Kidney (tissue), 14 donors: Measurements from ENCODE around the gene COX7A1. TPM values are rescaled to one million over a fixed set of nuclear protein-coding genes. Genes with fewer than 3 reads are reported as not detected.

Experiments used
- DNase-seq, 5 donors: peaks; one replicate each; pipeline ENCODE4 v3.0.0-alpha.2; 2013 to 2020
- FAIRE-seq: peaks from 2 replicates; lab custom pipeline; 2012; peaks lifted over from hg19 to GRCh38; lab: Jason Lieb, UNC
- H3K27ac ChIP-seq, 2 donors: one replicate each; pipeline ENCODE4 v1.7.0; 2013; ENCODE audit warnings: low read depth in 2 of 2, low read length in 2 of 2, inconsistent platforms in 1 of 2
- H3K27me3 ChIP-seq: one replicate; pipeline ENCODE4 v1.7.1; 2013; ENCODE audit warnings: low read length, inconsistent platforms; ENCODE audit not compliant: control insufficient read depth, insufficient read depth
- H3K36me3 ChIP-seq, 3 donors: one replicate each; pipeline versions ENCODE4 v1.7.0 to v1.7.1; 2013; ENCODE audit warnings: low read length in 3 of 3, control low read depth in 1 of 3, inconsistent platforms in 1 of 3; ENCODE audit not compliant: insufficient read depth in 3 of 3, control insufficient read depth in 2 of 3
- H3K4me1 ChIP-seq, 3 donors: one replicate each; pipeline versions ENCODE4 v1.7.0 to v1.7.1; 2013; ENCODE audit warnings: low read length in 3 of 3, inconsistent platforms in 1 of 3, low read depth in 1 of 3; ENCODE audit not compliant: control insufficient read depth in 2 of 3, insufficient read depth in 2 of 3
- H3K4me3 ChIP-seq, 3 donors: one replicate each; pipeline versions ENCODE4 v1.7.0 to v1.8.1; 2013; ENCODE audit warnings: low read length in 3 of 3, control low read depth in 1 of 3, inconsistent platforms in 1 of 3
- H3K9ac ChIP-seq, 3 donors: one replicate each; pipeline versions ENCODE4 v1.7.0 to v1.7.1; 2013; ENCODE audit warnings: low read length in 3 of 3, control low read depth in 1 of 3, inconsistent platforms in 1 of 3
- H3K9me3 ChIP-seq, 3 donors: one replicate each; pipeline versions ENCODE4 v1.7.0 to v1.7.1; 2013; ENCODE audit warnings: low read length in 3 of 3, control low read depth in 1 of 3, inconsistent platforms in 1 of 3; ENCODE audit not compliant: control insufficient read depth in 2 of 3, insufficient read depth in 1 of 3
- CTCF ChIP-seq: IDR thresholded peaks from 3 replicates; pipeline ENCODE4 v1.5.1; 2012; ENCODE audit warnings: mild to moderate bottlenecking, moderate library complexity, borderline replicate concordance; ENCODE audit not compliant: insufficient read depth; ENCODE audit errors: extremely low read depth
- intact Hi-C: fragments of 100-400 bp; cut with DNase I; formaldehyde crosslinking; loops from one replicate; pipeline ENCODE4 v1.11.1; 2022
- polyA plus RNA-seq: library from polyadenylated mRNA; stranded (reverse); fragments of 350-450 nt; fragmentation: Illumina TruSeq; extraction: RNeasy Lipid Tissue Mini Kit (QIAGEN cat#74804); gene quantifications from one replicate; pipeline ENCODE4 v1.2.3, GENCODE V29; 2014; ENCODE audit warnings: low read depth, low replicate concordance; ENCODE audit not compliant: insufficient read depth
- total RNA-seq: library from RNA; stranded (reverse); fragmentation: NEBNext Ultra II Directional; extraction: Animal tissue kit (Norgen Biotek cat#: 25700); gene quantifications from one replicate; pipeline ENCODE4 v1.2.1, GENCODE V29; 2021
- donor health status: control.
- donor health status: control.
- donor health status: control.
- donor health status: control.
- donor health status: control.
- donor health status: DM: yes; HTN: yes; CAD: no.
- donor health status: Normal renal cell carcinoma (clear cell type).

COX7A1 gene
- total and polyA plus RNA-seq, 2 donors from 2014 or later = 56.2 to 199 TPM

- Histone ChIP-seq H3K4me1 (no peaks in the 10 kb centered on the region), H3K9me3 (no peaks in the 10 kb centered on the region), H3K4me3 (no peak overlapping the region), H3K9ac (no peak overlapping the region), H3K27me3 (no peaks in the 10 kb centered on the region), H3K27ac (no peak overlapping the region), H3K36me3 (no peaks in the 10 kb centered on the region)
- TF ChIP-seq CTCF = no peak
- FAIRE-seq (no peak), DNase-seq (no peak)
- intact Hi-C loops = no loop called here
Observed at GRCh38 chr19:36101550-36102327, 50.5 kb downstream of the COX7A1 start.

Other genes with a start within 250 kb of the COX7A1 start
- gene HCST, start 249.9 kb downstream of the COX7A1 start, total RNA-seq = 16.7 TPM
- 10.6 TPM for gene HCST, start 249.9 kb downstream of the COX7A1 start, polyA plus RNA-seq
- gene TYROBP, start 244.2 kb downstream of the COX7A1 start, total RNA-seq = 77.6 TPM
- 64.2 TPM for gene TYROBP, start 244.2 kb downstream of the COX7A1 start, polyA plus RNA-seq
- gene LRFN3, start 216.1 kb downstream of the COX7A1 start, total RNA-seq = 9.4 TPM
- gene LRFN3, start 216.1 kb downstream of the COX7A1 start, polyA plus RNA-seq = 8.2 TPM
- gene SDHAF1, start 157.3 kb downstream of the COX7A1 start, total RNA-seq = 15.0 TPM
- gene SDHAF1, start 157.3 kb downstream of the COX7A1 start, polyA plus RNA-seq = 34.3 TPM
- 7.0 TPM for gene SYNE4, start 143.6 kb downstream of the COX7A1 start, total RNA-seq
- gene SYNE4, start 143.6 kb downstream of the COX7A1 start, polyA plus RNA-seq = 15.7 TPM
- gene ALKBH6, start 138.2 kb downstream of the COX7A1 start, total RNA-seq = 21.5 TPM
- gene ALKBH6, start 138.2 kb downstream of the COX7A1 start, polyA plus RNA-seq = 21.7 TPM
- gene CLIP3, start 119.6 kb downstream of the COX7A1 start, total RNA-seq = 10.3 TPM
- gene CLIP3, start 119.6 kb downstream of the COX7A1 start, polyA plus RNA-seq = 12.3 TPM
- 3.7 TPM for gene THAP8, start 98.2 kb downstream of the COX7A1 start, total RNA-seq
- 10.3 TPM for gene THAP8, start 98.2 kb downstream of the COX7A1 start, polyA plus RNA-seq
- 0.69 TPM for gene WDR62, start 97.5 kb downstream of the COX7A1 start, total RNA-seq
- gene WDR62, start 97.5 kb downstream of the COX7A1 start, polyA plus RNA-seq = 0.58 TPM
- not detected for gene OVOL3, start 41.3 kb downstream of the COX7A1 start, total RNA-seq
- gene OVOL3, start 41.3 kb downstream of the COX7A1 start, polyA plus RNA-seq = not detected
- 59.9 TPM for gene POLR2I, start 37.6 kb downstream of the COX7A1 start, total RNA-seq
- 119 TPM for gene POLR2I, start 37.6 kb downstream of the COX7A1 start, polyA plus RNA-seq
- gene TBCB, start 37.0 kb downstream of the COX7A1 start, total RNA-seq = 144 TPM
- 242 TPM for gene TBCB, start 37.0 kb downstream of the COX7A1 start, polyA plus RNA-seq
- gene CAPNS1, start 12.4 kb downstream of the COX7A1 start, total RNA-seq = 861 TPM
- gene CAPNS1, start 12.4 kb downstream of the COX7A1 start, polyA plus RNA-seq = 1,098 TPM
- gene ZNF565, start 62.2 kb upstream of the COX7A1 start, total RNA-seq = 4.6 TPM
- 1.5 TPM for gene ZNF565, start 62.2 kb upstream of the COX7A1 start, polyA plus RNA-seq
- gene ZNF146, start 62.7 kb upstream of the COX7A1 start, total RNA-seq = 50.8 TPM
- gene ZNF146, start 62.7 kb upstream of the COX7A1 start, polyA plus RNA-seq = 21.0 TPM
- 7.3 TPM for gene ZFP14, start 226.8 kb upstream of the COX7A1 start, total RNA-seq
- gene ZFP14, start 226.8 kb upstream of the COX7A1 start, polyA plus RNA-seq = 4.3 TPM